ENCODE measurements around the gene AP1S1.
"Not testable (repeated sequence)": the region's sequence is repeated elsewhere in the genome, so short reads cannot be mapped to it uniquely, and the experiment has no call there.

Gene AP1S1

DNA sequence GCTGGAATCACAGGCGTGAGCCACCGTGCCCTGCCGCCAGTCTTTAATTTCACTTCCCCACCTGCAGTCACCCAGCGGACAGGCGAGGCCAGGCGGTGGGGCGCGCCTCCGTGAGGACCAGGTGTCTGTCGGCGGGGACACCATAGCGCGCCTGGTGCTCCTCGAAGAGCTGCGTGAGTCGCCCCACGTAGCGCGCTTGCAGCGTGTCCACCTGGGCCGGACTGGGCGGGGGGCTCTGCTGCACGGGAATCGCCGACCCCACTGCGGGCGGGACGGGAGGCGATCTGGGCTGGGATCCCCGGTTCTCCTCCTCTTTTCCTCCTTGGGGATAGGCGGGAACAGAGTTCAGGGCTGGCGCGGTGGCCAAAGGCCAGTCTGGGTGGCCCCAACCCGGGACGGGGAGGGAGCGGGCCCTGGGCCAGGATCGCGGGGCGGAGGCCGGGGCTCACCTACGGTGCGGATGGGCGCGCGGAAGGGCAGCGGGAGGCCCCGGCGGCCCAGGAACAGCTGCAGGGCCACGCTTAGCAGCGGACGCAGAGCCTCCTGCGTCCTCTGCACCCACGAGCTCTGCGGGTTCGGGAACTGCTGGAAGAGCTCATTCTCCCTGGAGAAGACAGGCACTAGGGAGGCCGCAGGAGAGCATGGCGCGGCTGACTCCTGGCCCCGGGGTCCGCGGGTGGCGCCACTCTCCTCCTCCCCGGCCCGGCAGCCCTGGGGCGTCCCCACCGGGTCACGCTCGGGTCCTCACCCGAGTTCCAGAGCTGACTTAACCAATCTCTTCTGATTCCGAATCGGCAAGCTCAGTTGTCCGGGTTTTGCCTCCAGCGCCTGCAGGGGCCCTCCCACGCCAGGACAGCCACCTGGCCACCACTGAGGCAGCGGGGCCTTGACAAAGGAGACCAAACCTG, 47.7 kb downstream of the AP1S1 start:
- DNase-seq (ENCODE audit: low spot score): no peak

DNA sequence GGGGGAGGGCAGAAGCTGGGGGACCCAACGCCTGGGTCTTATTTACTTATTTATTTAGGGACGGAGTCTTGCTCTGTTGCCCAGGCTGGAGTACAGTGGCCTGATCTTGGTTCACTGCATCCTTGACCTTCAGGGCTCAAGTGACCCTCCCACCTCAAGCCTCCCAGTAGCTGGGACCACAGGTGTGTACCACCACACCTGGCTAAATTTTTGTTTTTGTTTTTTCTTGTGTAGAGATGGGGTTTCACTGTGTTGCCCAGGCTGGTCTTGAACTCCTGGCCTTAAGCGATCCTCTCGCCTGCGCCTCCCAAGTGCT, 48.3 kb downstream of the AP1S1 start:
- DNase-seq (ENCODE audit: low spot score): no peak

GRCh38 chr7:101203740-101204738, 49.8 kb downstream of the AP1S1 start:
- DNase-seq (ENCODE audit: low spot score): not testable (repeated sequence)

GRCh38 chr7:101205901-101206664, 51.8 kb downstream of the AP1S1 start:
- no peak for DNase-seq (ENCODE audit: low spot score)

- no peak for DNase-seq (ENCODE audit: low spot score)
Observed at GRCh38 chr7:101206665-101207042, 52.4 kb downstream of the AP1S1 start.

GRCh38 chr7:101207459-101207858, 53.2 kb downstream of the AP1S1 start:
- no peak for DNase-seq (ENCODE audit: low spot score)

- DNase-seq (ENCODE audit: low spot score): no peak
Observed at GRCh38 chr7:101208794-101209193, 54.5 kb downstream of the AP1S1 start.

- DNase-seq (ENCODE audit: low spot score): no peak
Observed at GRCh38 chr7:101210143-101210542, 55.9 kb downstream of the AP1S1 start.
